Lower leg skin (tissue), 4 donors: ENCODE results near the gene PIP5K1B. TPM values are rescaled to one million over a fixed set of nuclear protein-coding genes. Genes with fewer than 3 reads are reported as not detected.

Experiments used
- DNase-seq, 2 donors: peaks; one replicate each; pipeline ENCODE4 v3.0.0-alpha.2; 2019; ENCODE audit warnings: low spot score in 2 of 2
- H3K4me3 ChIP-seq: fragments of 200-600 bp; sonication (generic); 2 replicates; pipeline ENCODE4 v1.5.1; 2017; ENCODE audit warnings: mild to moderate bottlenecking, low read depth; ENCODE audit not compliant: poor library complexity, severe bottlenecking
- CTCF ChIP-seq, 3 donors: fragments of 450-650 bp; IDR thresholded peaks; one replicate each; pipeline ENCODE4 v1.5.1; 2016; ENCODE audit warnings: antibody characterized with exemption in 3 of 3, mild to moderate bottlenecking in 3 of 3, moderate library complexity in 2 of 3
- POLR2A ChIP-seq, 2 donors: fragments of 450-650 bp; IDR thresholded peaks; one replicate each; pipeline ENCODE4 v1.6.1; 2016 to 2017; ENCODE audit warnings: antibody characterized with exemption in 2 of 2, mild to moderate bottlenecking in 1 of 2, moderate library complexity in 1 of 2
- WGBS, 2 donors: methylation state at CpG; one replicate each; pipeline ENCODE4 v1.1.5; 2018; 5-methylcytosine and 5-hydroxymethylcytosine counted together
- intact Hi-C: fragments of 100-400 bp; cut with DNase I; formaldehyde crosslinking; loops from one replicate; pipeline ENCODE4 v1.15.0; 2023; ENCODE audit warnings: low total_unique reads
- total RNA-seq, 4 donors: library from RNA; depleted of rRNA; stranded (reverse); fragments of >200 nt; gene quantifications; one replicate each; pipeline ENCODE4 v1.1.0, GENCODE V29; 2016

Gene PIP5K1B
- total RNA-seq, 4 donors from 2014 or later = 0.42 to 3.3 (median 2.7) TPM

- intact Hi-C loops = no loop called here
- no peak for TF ChIP-seq CTCF (IDR thresholded peaks at IDR 0.05)
- TF ChIP-seq POLR2A (IDR thresholded peaks at IDR 0.05) = no peak
- no peak for DNase-seq
- H3K4me3 ChIP-seq = no peak overlapping the region
- whole genome bisulfite sequencing, 2 donors = 84 to 85% methylated on average over 3 of the region's 3 CpGs
Observed at GRCh38 chr9:68997666-68998065, 292.6 kb downstream of the PIP5K1B start.

- H3K4me3 ChIP-seq = no peak overlapping the region
- intact Hi-C loops = no loop called here
- no peak for TF ChIP-seq POLR2A (IDR thresholded peaks at IDR 0.05)
- no peak for TF ChIP-seq CTCF (IDR thresholded peaks at IDR 0.05)
- no peak for DNase-seq
- 78 to 82% methylated on average over 4 of the region's 4 CpGs for WGBS, 2 donors
Observed at GRCh38 chr9:68998385-68998784, 293.3 kb downstream of the PIP5K1B start.

GRCh38 chr9:68998812-68999211 lies 293.8 kb downstream of the PIP5K1B start:
- intact Hi-C loops = no loop called here
- no peak overlapping the region for H3K4me3 ChIP-seq
- 73 to 78% methylated on average over 5 of the region's 5 CpGs for WGBS, 2 donors
- no peak for TF ChIP-seq POLR2A (IDR thresholded peaks at IDR 0.05)
- no peak for TF ChIP-seq CTCF (IDR thresholded peaks at IDR 0.05)
- DNase-seq = no peak

GRCh38 chr9:68999393-69000105 lies 294.5 kb downstream of the PIP5K1B start:
- WGBS, 2 donors = 33 to 38% methylated on average over 10 of the region's 10 CpGs
- H3K4me3 ChIP-seq = no peak overlapping the region
- peak in 1 of 2 donors; percentile 67 for DNase-seq
- intact Hi-C loops = loop anchor here (10.0 kb wide), 1 partner anchor 415 kb away; no protein-coding TSS in a partner anchor
- TF ChIP-seq POLR2A (IDR thresholded peaks at IDR 0.05) (no peak), CTCF (IDR thresholded peaks at IDR 0.05) (no peak)

GRCh38 chr9:69001921-69002320 lies 296.9 kb downstream of the PIP5K1B start:
- intact Hi-C loops = loop anchor here (10.0 kb wide), 1 partner anchor 417 kb away; no protein-coding TSS in a partner anchor
- TF ChIP-seq CTCF (IDR thresholded peaks at IDR 0.05) (no peak), POLR2A (IDR thresholded peaks at IDR 0.05) (no peak)
- no peak for DNase-seq
- no peak overlapping the region for H3K4me3 ChIP-seq
- 66 to 68% methylated on average over 7 to 8 of the region's 8 CpGs for WGBS, 2 donors
